ENCODE measurements around the gene INSRR. TPM values are rescaled to one million over a fixed set of nuclear protein-coding genes. Genes with fewer than 3 reads are reported as not detected.

The INSRR gene
- total RNA-seq, 1 donor from 2014 or later: 0.52 TPM

DNA sequence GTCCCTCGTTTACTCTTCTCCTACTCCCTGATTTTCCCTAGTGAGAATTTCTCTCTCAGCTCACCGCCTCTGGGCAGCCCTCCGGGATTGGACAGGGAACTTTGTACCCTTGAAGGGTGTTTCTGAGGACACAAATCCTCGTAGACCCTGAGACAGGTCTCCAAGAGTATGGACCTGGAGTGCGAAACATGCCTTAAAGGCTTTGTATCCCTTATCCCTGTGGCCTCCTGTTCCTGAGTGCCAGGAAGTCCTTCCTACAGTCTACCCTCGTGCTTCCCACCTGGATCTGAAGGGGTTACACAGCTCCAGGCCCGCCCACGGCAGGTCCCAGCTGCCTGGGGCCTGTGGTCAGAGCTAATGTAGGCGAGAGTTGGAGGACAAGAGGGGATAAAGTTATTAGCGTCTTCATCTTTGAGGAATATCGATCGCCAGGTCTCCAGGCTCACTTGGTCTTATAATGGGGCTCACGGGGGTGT is 27.0 kb upstream of the INSRR start:
- Histone ChIP-seq H3K4me3 (ENCODE audit: low read length in 3 of 3) (no peak overlapping the region), H3K27ac (ENCODE audit: low read depth, low read length) (no peak overlapping the region), H3K9me3 (ENCODE audit: control insufficient read depth in 3 of 3, low read length in 3 of 3) (no peaks in the 10 kb centered on the region), H3K4me1 (ENCODE audit: control insufficient read depth in 3 of 3, insufficient read depth in 3 of 3, low read length in 3 of 3) (peaks cover 2 to 8% (median 3%) of the 10 kb centered on the region in 3 donors), H3K9ac (ENCODE audit: low read depth in 1 of 3, low read length in 3 of 3) (no peak overlapping the region), H3K27me3 (ENCODE audit: control insufficient read depth in 3 of 3, insufficient read depth in 3 of 3, low read length in 3 of 3) (peaks cover 9 to 36% (median 25%) of the 10 kb centered on the region in 3 donors), H3K36me3 (ENCODE audit: control insufficient read depth in 3 of 3, insufficient read depth in 3 of 3, low read length in 3 of 3) (no peaks in the 10 kb centered on the region)

DNA sequence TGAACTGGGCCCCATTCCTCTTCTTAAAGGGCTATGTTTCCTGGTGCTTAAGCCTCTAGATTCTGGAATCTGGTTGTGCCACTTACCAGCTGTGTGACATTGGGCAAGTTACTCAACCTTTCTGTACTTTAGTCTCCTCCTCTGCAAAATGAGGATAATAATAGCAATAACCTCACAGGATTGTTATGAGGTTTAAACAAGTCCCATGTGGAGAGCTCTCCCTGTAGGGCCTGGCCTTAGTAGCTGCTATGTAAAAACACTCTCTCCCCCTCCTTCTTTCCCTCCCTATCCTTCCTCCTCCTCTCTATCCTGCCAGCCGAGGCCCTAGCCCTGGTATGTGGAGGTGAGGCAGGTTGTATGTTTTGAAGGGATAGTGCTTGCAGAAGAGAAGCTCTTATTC is 26.4 kb upstream of the INSRR start:
- H3K4me1 ChIP-seq (ENCODE audit: control insufficient read depth in 3 of 3, insufficient read depth in 3 of 3, low read length in 3 of 3): peaks cover 2 to 8% (median 3%) of the 10 kb centered on the region in 3 donors
- H3K9me3 ChIP-seq (ENCODE audit: control insufficient read depth in 3 of 3, low read length in 3 of 3): no peaks in the 10 kb centered on the region
- H3K9ac ChIP-seq (ENCODE audit: low read depth in 1 of 3, low read length in 3 of 3): no peak overlapping the region
- H3K4me3 ChIP-seq (ENCODE audit: low read length in 3 of 3): no peak overlapping the region
- peaks cover 9 to 37% (median 25%) of the 10 kb centered on the region in 3 donors for H3K27me3 ChIP-seq (ENCODE audit: control insufficient read depth in 3 of 3, insufficient read depth in 3 of 3, low read length in 3 of 3)
- no peaks in the 10 kb centered on the region for H3K36me3 ChIP-seq (ENCODE audit: control insufficient read depth in 3 of 3, insufficient read depth in 3 of 3, low read length in 3 of 3)
- H3K27ac ChIP-seq (ENCODE audit: low read depth, low read length): no peak overlapping the region

DNA sequence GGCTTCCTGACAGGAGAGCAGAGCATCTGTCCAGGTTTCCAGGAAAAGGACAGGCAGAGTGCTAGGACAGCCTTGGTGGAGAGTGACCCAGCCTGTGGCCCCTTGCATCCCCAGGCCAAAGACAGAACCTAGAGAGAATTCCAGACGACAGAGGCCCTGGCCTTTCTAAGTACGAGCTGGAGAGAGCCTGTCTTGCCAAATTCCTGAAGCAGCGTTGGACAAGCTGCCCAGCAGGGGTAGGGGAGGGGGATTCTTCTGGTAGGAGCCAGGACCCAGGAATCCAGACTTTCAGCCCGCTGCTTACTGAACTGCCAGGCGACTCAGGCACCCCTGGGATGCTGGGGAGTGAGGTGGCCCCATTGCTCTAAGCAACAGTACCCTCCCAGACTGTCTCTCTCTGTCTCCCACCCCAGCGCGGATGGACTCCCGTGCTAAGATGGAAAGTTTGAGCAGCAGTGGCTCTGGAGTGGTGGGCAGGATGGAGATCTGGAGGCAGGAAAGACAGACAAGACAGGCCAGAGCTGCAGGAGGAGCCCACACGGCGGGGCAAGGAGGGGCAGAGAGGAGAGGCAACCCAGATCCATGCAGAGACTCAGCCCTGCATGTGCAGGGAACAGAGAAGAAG is 25.8 kb upstream of the INSRR start:
- Histone ChIP-seq H3K9me3 (ENCODE audit: control insufficient read depth in 3 of 3, low read length in 3 of 3) (no peaks in the 10 kb centered on the region), H3K27me3 (ENCODE audit: control insufficient read depth in 3 of 3, insufficient read depth in 3 of 3, low read length in 3 of 3) (peaks cover 9 to 41% (median 28%) of the 10 kb centered on the region in 3 donors)

DNA sequence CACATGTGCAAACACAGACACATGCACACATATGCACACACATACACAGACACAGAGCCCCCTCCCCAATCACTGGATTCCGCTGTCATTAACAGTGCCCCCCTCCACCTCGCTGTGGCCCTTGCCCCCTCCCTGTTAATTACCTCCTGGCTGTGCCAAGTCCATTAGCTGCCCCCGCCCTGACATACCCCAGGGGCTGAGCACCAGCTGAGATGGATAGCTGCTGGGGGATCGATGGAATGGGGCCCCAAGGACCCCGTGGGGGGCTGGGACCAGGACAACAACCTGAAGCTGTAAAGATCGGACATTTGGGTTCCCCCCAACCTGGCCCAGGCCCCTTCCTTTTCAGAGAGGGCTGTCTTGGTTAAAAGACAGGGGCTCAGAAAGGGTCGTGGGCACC is 25.0 kb upstream of the INSRR start:
- Histone ChIP-seq H3K27ac (ENCODE audit: low read depth, low read length) (no peak overlapping the region), H3K4me1 (ENCODE audit: control insufficient read depth in 3 of 3, insufficient read depth in 3 of 3, low read length in 3 of 3) (peaks cover 0 to 8% (median 3%) of the 10 kb centered on the region in 3 donors), H3K9ac (ENCODE audit: low read depth in 1 of 3, low read length in 3 of 3) (no peak overlapping the region), H3K36me3 (ENCODE audit: control insufficient read depth in 3 of 3, insufficient read depth in 3 of 3, low read length in 3 of 3) (no peaks in the 10 kb centered on the region), H3K9me3 (ENCODE audit: control insufficient read depth in 3 of 3, low read length in 3 of 3) (no peaks in the 10 kb centered on the region), H3K27me3 (ENCODE audit: control insufficient read depth in 3 of 3, insufficient read depth in 3 of 3, low read length in 3 of 3) (peaks cover 9 to 45% (median 28%) of the 10 kb centered on the region in 3 donors), H3K4me3 (ENCODE audit: low read length in 3 of 3) (no peak overlapping the region)

More for the DNA sequence above, 25.8 kb upstream of the INSRR start:
- Histone ChIP-seq H3K36me3 (ENCODE audit: control insufficient read depth in 3 of 3, insufficient read depth in 3 of 3, low read length in 3 of 3) (no peaks in the 10 kb centered on the region), H3K27ac (ENCODE audit: low read depth, low read length) (no peak overlapping the region), H3K4me3 (ENCODE audit: low read length in 3 of 3) (no peak overlapping the region), H3K9ac (ENCODE audit: low read depth in 1 of 3, low read length in 3 of 3) (no peak overlapping the region), H3K4me1 (ENCODE audit: control insufficient read depth in 3 of 3, insufficient read depth in 3 of 3, low read length in 3 of 3) (peaks cover 0 to 8% (median 3%) of the 10 kb centered on the region in 3 donors)

DNA sequence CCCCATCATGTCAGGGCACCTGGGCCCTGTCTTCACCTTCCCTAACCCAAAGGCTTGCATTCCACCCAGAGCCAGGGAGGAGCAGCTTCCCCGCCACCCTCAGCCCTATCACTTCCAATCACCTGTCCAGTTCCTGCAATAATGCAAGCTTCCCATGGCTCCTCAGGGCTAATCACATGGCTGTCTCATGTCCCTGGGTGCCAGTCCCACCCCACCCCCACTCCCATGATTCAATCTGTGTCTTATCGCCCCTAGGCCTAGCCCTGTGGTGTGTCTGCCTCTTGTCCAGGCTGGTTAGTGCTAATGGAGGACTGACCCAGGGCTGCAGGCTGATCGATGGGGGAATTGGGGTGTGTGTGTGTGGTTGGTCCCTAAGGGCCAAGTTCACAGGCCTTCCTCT is 23.6 kb upstream of the INSRR start:
- H3K36me3 ChIP-seq (ENCODE audit: control insufficient read depth in 3 of 3, insufficient read depth in 3 of 3, low read length in 3 of 3): no peaks in the 10 kb centered on the region
- H3K9ac ChIP-seq (ENCODE audit: low read depth in 1 of 3, low read length in 3 of 3): no peak overlapping the region
- peaks cover 12 to 44% (median 31%) of the 10 kb centered on the region in 3 donors for H3K27me3 ChIP-seq (ENCODE audit: control insufficient read depth in 3 of 3, insufficient read depth in 3 of 3, low read length in 3 of 3)
- H3K9me3 ChIP-seq (ENCODE audit: control insufficient read depth in 3 of 3, low read length in 3 of 3): no peaks in the 10 kb centered on the region
- peaks cover 0 to 8% (median 3%) of the 10 kb centered on the region in 3 donors for H3K4me1 ChIP-seq (ENCODE audit: control insufficient read depth in 3 of 3, insufficient read depth in 3 of 3, low read length in 3 of 3)
- H3K27ac ChIP-seq (ENCODE audit: low read depth, low read length): no peak overlapping the region
- H3K4me3 ChIP-seq (ENCODE audit: low read length in 3 of 3): no peak overlapping the region

DNA sequence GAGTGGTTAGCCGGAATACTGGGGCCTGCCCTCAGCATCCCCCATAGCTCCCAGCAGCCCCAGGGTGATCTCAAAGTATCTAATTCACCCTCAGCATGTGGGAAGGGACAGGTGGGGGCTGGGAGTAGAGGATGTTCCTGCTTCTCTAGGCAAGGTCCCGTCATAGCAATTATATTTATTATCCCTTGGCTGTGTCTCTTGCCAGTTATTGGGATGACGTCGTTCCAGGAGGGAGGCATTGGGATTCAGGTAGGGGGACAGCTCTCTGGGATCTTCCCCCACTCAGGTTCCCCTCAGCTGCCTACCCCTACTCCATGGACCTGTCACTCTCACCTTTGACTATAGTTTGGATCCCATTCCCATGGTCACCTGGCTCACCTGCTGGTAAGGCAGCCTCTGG is 22.7 kb upstream of the INSRR start:
- Histone ChIP-seq H3K27me3 (ENCODE audit: control insufficient read depth in 3 of 3, insufficient read depth in 3 of 3, low read length in 3 of 3) (peaks cover 15 to 47% (median 31%) of the 10 kb centered on the region in 3 donors), H3K36me3 (ENCODE audit: control insufficient read depth in 3 of 3, insufficient read depth in 3 of 3, low read length in 3 of 3) (no peaks in the 10 kb centered on the region), H3K4me1 (ENCODE audit: control insufficient read depth in 3 of 3, insufficient read depth in 3 of 3, low read length in 3 of 3) (peaks cover 0 to 8% (median 3%) of the 10 kb centered on the region in 3 donors), H3K27ac (ENCODE audit: low read depth, low read length) (no peak overlapping the region), H3K9ac (ENCODE audit: low read depth in 1 of 3, low read length in 3 of 3) (no peak overlapping the region), H3K9me3 (ENCODE audit: control insufficient read depth in 3 of 3, low read length in 3 of 3) (no peaks in the 10 kb centered on the region), H3K4me3 (ENCODE audit: low read length in 3 of 3) (no peak overlapping the region)

DNA sequence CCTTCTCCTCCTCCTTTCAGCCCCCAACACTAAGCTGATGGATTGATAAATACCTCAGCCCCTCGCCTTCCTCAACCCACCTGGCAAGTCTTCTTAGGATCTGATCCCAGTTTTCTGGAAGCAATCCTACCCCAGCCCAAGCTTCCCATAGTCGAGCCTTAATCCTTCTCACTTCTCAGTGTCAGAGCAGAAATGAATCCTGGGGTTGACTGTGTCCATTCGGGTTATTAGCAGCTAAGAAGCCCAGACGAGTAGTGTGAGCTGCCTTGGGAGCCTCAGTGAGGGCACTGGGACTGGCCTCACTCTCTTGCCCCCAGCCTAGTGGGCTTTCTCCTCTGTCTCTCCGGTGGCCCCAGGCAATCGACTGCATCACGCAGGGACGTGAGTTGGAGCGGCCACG is 22.2 kb upstream of the INSRR start:
- Histone ChIP-seq H3K27me3 (ENCODE audit: control insufficient read depth in 3 of 3, insufficient read depth in 3 of 3, low read length in 3 of 3) (peaks cover 15 to 47% (median 35%) of the 10 kb centered on the region in 3 donors), H3K27ac (ENCODE audit: low read depth, low read length) (no peak overlapping the region), H3K36me3 (ENCODE audit: control insufficient read depth in 3 of 3, insufficient read depth in 3 of 3, low read length in 3 of 3) (no peaks in the 10 kb centered on the region), H3K4me1 (ENCODE audit: control insufficient read depth in 3 of 3, insufficient read depth in 3 of 3, low read length in 3 of 3) (peaks cover 0 to 8% (median 3%) of the 10 kb centered on the region in 3 donors), H3K9ac (ENCODE audit: low read depth in 1 of 3, low read length in 3 of 3) (no peak overlapping the region), H3K4me3 (ENCODE audit: low read length in 3 of 3) (no peak overlapping the region), H3K9me3 (ENCODE audit: control insufficient read depth in 3 of 3, low read length in 3 of 3) (no peaks in the 10 kb centered on the region)

DNA sequence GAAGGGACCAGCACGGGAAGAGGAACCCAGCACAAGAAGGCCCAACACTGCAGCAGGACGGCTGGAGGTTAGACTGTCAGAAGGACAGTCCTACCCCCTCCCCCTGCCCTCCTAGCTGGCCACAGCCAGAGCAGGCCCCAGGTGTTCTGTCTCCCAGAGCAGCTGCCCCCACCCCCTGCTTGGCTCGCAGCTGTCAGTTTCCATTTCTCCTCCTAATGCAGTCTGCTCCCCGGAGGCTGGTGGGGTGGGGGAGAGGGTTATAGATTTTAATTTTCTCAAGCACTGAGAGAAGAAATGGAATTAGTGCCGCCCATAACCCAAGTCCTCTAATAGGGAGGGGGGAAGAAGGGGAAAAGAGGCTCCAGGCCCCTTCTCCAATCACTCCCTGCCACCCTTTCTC is 21.6 kb upstream of the INSRR start:
- H3K27ac ChIP-seq (ENCODE audit: low read depth, low read length): no peak overlapping the region
- no peaks in the 10 kb centered on the region for H3K36me3 ChIP-seq (ENCODE audit: control insufficient read depth in 3 of 3, insufficient read depth in 3 of 3, low read length in 3 of 3)
- H3K9me3 ChIP-seq (ENCODE audit: control insufficient read depth in 3 of 3, low read length in 3 of 3): no peaks in the 10 kb centered on the region
- no peak overlapping the region for H3K9ac ChIP-seq (ENCODE audit: low read depth in 1 of 3, low read length in 3 of 3)
- H3K27me3 ChIP-seq (ENCODE audit: control insufficient read depth in 3 of 3, insufficient read depth in 3 of 3, low read length in 3 of 3): peaks cover 15 to 47% (median 38%) of the 10 kb centered on the region in 3 donors
- H3K4me3 ChIP-seq (ENCODE audit: low read length in 3 of 3): no peak overlapping the region
- H3K4me1 ChIP-seq (ENCODE audit: control insufficient read depth in 3 of 3, insufficient read depth in 3 of 3, low read length in 3 of 3): peaks cover 0 to 6% (median 3%) of the 10 kb centered on the region in 3 donors

DNA sequence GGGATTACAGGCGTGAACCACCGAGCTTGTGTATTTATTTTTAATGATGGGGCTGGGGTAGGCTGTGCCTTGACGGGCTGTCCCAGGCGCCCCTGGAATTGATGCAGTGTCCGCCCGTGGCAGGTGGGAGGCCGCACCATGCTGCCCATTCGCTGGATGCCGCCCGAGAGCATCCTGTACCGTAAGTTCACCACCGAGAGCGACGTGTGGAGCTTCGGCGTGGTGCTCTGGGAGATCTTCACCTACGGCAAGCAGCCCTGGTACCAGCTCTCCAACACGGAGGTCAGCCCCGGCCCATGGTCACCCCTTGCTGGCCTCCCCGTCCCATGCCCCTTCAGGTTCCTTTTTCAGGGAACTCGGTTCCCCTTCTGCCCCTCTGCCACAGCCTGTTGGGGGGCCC is 21.0 kb upstream of the INSRR start:
- H3K9ac ChIP-seq (ENCODE audit: low read depth in 1 of 3, low read length in 3 of 3): no peak overlapping the region
- H3K27me3 ChIP-seq (ENCODE audit: control insufficient read depth in 3 of 3, insufficient read depth in 3 of 3, low read length in 3 of 3): peaks cover 15 to 47% (median 40%) of the 10 kb centered on the region in 3 donors
- H3K9me3 ChIP-seq (ENCODE audit: control insufficient read depth in 3 of 3, low read length in 3 of 3): no peaks in the 10 kb centered on the region
- no peaks in the 10 kb centered on the region for H3K36me3 ChIP-seq (ENCODE audit: control insufficient read depth in 3 of 3, insufficient read depth in 3 of 3, low read length in 3 of 3)
- no peak overlapping the region for H3K27ac ChIP-seq (ENCODE audit: low read depth, low read length)
- no peak overlapping the region for H3K4me3 ChIP-seq (ENCODE audit: low read length in 3 of 3)
- H3K4me1 ChIP-seq (ENCODE audit: control insufficient read depth in 3 of 3, insufficient read depth in 3 of 3, low read length in 3 of 3): peaks cover 0 to 3% (median 3%) of the 10 kb centered on the region in 3 donors

DNA sequence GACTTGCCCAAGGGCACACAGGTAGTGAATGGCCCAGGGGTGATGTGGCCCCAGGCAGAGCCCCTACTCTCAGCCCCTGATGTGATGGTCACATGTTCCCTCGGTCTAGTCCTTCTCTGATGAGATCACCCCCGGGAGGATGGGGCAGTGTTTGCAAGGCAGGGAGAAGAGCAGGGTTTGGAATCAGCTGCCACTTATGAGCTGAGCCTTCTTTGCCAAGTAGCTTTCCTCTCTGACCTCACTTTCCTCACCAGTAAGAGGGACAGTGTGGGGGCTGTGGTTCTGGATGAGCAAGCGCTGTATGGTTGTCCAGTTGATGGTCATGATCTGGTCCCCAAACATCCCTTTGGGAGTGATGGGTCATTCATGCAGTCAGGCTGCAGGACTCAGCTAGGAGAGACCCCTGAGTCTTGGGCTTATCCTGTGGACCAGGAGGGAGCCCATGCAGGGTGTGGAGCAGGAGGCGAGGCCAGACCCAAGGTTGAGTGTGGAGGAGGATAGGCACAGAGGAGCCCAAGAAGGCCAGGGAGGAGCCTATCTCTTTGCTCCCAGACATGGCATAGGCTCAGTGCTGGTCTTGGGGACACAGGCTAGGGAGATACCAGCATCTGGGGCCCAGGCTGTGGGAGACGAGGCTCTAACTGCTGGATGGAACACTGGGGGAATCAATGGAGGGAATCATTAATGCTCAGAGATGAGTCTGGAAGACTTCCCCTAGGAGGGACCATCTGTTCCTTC is 18.7 kb upstream of the INSRR start:
- H3K27me3 ChIP-seq (ENCODE audit: control insufficient read depth in 3 of 3, insufficient read depth in 3 of 3, low read length in 3 of 3): peaks cover 9 to 46% (median 38%) of the 10 kb centered on the region in 3 donors
- H3K4me1 ChIP-seq (ENCODE audit: control insufficient read depth in 3 of 3, insufficient read depth in 3 of 3, low read length in 3 of 3): no peaks in the 10 kb centered on the region
- H3K9me3 ChIP-seq (ENCODE audit: control insufficient read depth in 3 of 3, low read length in 3 of 3): no peaks in the 10 kb centered on the region
- no peak overlapping the region for H3K27ac ChIP-seq (ENCODE audit: low read depth, low read length)
- no peak overlapping the region for H3K4me3 ChIP-seq (ENCODE audit: low read length in 3 of 3)
- H3K36me3 ChIP-seq (ENCODE audit: control insufficient read depth in 3 of 3, insufficient read depth in 3 of 3, low read length in 3 of 3): no peaks in the 10 kb centered on the region
- H3K9ac ChIP-seq (ENCODE audit: low read depth in 1 of 3, low read length in 3 of 3): no peak overlapping the region

Data from skeletal muscle tissue (tissue), 4 donors.